SK-N-SH (cell line): ENCODE data around the gene KCNN3.

Experiments
- RAD21 ChIP-seq: IDR thresholded peaks from 2 replicates; pipeline ENCODE4 v1.6.1; 2012; ENCODE audit warnings: mild to moderate bottlenecking, low read length
- RCOR1 ChIP-seq: fragments of 150-350 bp; IDR thresholded peaks from 2 replicates; pipeline ENCODE4 v1.6.1; 2017; ENCODE audit warnings: antibody characterized with exemption, low read length
- TCF12 ChIP-seq: IDR thresholded peaks from 2 replicates; pipeline ENCODE4 v1.4.0; 2012
- TF ChIP-seq, protein P1 (sequence below): fragments of 200-600 bp; sonication (generic); IDR thresholded peaks from 2 replicates; pipeline ENCODE4 v1.6.1; 2017; ENCODE audit warnings: antibody characterized with exemption, mild to moderate bottlenecking, moderate library complexity

DNA sequence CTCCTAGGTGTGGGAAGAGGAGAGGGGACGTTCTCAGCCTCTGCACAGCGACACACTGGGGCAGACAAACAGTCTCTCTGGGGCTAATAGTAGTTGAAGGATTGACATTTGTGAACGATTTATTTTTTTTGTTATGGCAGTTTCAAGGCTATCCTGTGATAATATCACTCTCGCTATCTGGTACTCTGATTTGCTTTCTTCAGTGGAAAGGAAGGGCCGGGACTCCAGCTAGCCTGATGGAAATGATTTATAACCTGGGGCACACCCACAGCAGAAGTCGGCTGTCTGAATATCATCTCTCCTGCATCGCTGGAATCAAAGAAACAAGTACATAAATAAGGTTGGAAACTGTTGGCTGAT, 122.7 kb downstream of the KCNN3 start:
- TF ChIP-seq TCF12, result no peak
- TF ChIP-seq, protein P1, sequence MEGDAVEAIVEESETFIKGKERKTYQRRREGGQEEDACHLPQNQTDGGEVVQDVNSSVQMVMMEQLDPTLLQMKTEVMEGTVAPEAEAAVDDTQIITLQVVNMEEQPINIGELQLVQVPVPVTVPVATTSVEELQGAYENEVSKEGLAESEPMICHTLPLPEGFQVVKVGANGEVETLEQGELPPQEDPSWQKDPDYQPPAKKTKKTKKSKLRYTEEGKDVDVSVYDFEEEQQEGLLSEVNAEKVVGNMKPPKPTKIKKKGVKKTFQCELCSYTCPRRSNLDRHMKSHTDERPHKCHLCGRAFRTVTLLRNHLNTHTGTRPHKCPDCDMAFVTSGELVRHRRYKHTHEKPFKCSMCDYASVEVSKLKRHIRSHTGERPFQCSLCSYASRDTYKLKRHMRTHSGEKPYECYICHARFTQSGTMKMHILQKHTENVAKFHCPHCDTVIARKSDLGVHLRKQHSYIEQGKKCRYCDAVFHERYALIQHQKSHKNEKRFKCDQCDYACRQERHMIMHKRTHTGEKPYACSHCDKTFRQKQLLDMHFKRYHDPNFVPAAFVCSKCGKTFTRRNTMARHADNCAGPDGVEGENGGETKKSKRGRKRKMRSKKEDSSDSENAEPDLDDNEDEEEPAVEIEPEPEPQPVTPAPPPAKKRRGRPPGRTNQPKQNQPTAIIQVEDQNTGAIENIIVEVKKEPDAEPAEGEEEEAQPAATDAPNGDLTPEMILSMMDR, result no peak
- no peak for TF ChIP-seq RCOR1
- no peak for TF ChIP-seq RAD21
